ENCODE measurements around the gene DYNC2H1. TPM values are rescaled to one million over a fixed set of nuclear protein-coding genes. Genes with fewer than 3 reads are reported as not detected.

DYNC2H1 gene
- total RNA-seq, 1 experiment from 2014 or later = 17.2 TPM

GRCh38 chr11:103210543-103210942 lies 101.3 kb downstream of the DYNC2H1 start:
- DNase-seq (ENCODE audit: low spot score) (no peak), ATAC-seq (no peak)
- Mint-ChIP-seq H3K4me3 (no peak overlapping the region), H3K27me3 (ENCODE audit: low read depth) (no peaks in the 10 kb centered on the region), H3K27ac (no peak overlapping the region), H3K36me3 (no peaks in the 10 kb centered on the region), H3K4me1 (no peaks in the 10 kb centered on the region), H3K9me3 (no peaks in the 10 kb centered on the region)
- TF ChIP-seq NR1H2 (CRISPR knock-in tag; IDR thresholded peaks at IDR 0.05) (no peak), ZBTB21 (CRISPR knock-in tag; IDR thresholded peaks at IDR 0.05; ENCODE audit: borderline replicate concordance) (no peak), ELF4 (CRISPR knock-in tag; IDR thresholded peaks at IDR 0.05; ENCODE audit: low read depth) (no peak), JUN (CRISPR knock-in tag; IDR thresholded peaks at IDR 0.05) (no peak), TCF7 (CRISPR knock-in tag; IDR thresholded peaks at IDR 0.05; ENCODE audit: low read depth) (no peak), ZNF532 (CRISPR knock-in tag; IDR thresholded peaks at IDR 0.05; ENCODE audit: borderline replicate concordance) (no peak), ATF1 (CRISPR knock-in tag; IDR thresholded peaks at IDR 0.05) (no peak), ZNF416 (CRISPR knock-in tag; IDR thresholded peaks at IDR 0.05) (no peak), MLX (CRISPR knock-in tag; IDR thresholded peaks at IDR 0.05) (no peak), RELA (CRISPR knock-in tag; IDR thresholded peaks at IDR 0.05; ENCODE audit: borderline replicate concordance) (no peak), ESRRA (CRISPR knock-in tag; IDR thresholded peaks at IDR 0.05; ENCODE audit: borderline replicate concordance) (no peak), NFYB (CRISPR knock-in tag; conservative IDR thresholded peaks at IDR 0.05; ENCODE audit: low read depth) (no peak), GRHL2 (CRISPR knock-in tag; IDR thresholded peaks at IDR 0.05; ENCODE audit: insufficient replicate concordance, severe bottlenecking) (no peak), ZSCAN18 (CRISPR knock-in tag; IDR thresholded peaks at IDR 0.05) (no peak), HMGXB4 (CRISPR knock-in tag; IDR thresholded peaks at IDR 0.05) (no peak), USF1 (CRISPR knock-in tag; IDR thresholded peaks at IDR 0.05) (no peak)
- TF ChIP-seq, protein P1, sequence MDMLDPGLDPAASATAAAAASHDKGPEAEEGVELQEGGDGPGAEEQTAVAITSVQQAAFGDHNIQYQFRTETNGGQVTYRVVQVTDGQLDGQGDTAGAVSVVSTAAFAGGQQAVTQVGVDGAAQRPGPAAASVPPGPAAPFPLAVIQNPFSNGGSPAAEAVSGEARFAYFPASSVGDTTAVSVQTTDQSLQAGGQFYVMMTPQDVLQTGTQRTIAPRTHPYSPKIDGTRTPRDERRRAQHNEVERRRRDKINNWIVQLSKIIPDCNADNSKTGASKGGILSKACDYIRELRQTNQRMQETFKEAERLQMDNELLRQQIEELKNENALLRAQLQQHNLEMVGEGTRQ (CRISPR knock-in tag; IDR thresholded peaks at IDR 0.05) = no peak
- TF ChIP-seq, protein P2, sequence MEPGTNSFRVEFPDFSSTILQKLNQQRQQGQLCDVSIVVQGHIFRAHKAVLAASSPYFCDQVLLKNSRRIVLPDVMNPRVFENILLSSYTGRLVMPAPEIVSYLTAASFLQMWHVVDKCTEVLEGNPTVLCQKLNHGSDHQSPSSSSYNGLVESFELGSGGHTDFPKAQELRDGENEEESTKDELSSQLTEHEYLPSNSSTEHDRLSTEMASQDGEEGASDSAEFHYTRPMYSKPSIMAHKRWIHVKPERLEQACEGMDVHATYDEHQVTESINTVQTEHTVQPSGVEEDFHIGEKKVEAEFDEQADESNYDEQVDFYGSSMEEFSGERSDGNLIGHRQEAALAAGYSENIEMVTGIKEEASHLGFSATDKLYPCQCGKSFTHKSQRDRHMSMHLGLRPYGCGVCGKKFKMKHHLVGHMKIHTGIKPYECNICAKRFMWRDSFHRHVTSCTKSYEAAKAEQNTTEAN (CRISPR knock-in tag; IDR thresholded peaks at IDR 0.05) = no peak
- TF ChIP-seq, protein P3, sequence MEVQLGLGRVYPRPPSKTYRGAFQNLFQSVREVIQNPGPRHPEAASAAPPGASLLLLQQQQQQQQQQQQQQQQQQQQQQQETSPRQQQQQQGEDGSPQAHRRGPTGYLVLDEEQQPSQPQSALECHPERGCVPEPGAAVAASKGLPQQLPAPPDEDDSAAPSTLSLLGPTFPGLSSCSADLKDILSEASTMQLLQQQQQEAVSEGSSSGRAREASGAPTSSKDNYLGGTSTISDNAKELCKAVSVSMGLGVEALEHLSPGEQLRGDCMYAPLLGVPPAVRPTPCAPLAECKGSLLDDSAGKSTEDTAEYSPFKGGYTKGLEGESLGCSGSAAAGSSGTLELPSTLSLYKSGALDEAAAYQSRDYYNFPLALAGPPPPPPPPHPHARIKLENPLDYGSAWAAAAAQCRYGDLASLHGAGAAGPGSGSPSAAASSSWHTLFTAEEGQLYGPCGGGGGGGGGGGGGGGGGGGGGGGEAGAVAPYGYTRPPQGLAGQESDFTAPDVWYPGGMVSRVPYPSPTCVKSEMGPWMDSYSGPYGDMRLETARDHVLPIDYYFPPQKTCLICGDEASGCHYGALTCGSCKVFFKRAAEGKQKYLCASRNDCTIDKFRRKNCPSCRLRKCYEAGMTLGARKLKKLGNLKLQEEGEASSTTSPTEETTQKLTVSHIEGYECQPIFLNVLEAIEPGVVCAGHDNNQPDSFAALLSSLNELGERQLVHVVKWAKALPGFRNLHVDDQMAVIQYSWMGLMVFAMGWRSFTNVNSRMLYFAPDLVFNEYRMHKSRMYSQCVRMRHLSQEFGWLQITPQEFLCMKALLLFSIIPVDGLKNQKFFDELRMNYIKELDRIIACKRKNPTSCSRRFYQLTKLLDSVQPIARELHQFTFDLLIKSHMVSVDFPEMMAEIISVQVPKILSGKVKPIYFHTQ (CRISPR knock-in tag; IDR thresholded peaks at IDR 0.05) = no peak
- CTCF ChIA-PET = no interaction called here
- POLR2A ChIA-PET = no interaction called here

All from WTC11 (cell line).